Sigmoid colon (tissue), 7 donors: ENCODE results near the gene HOXB1. TPM values are rescaled to one million over a fixed set of nuclear protein-coding genes. Genes with fewer than 3 reads are reported as not detected.

Source experiments
- DNase-seq: peaks from one replicate; pipeline ENCODE4 v3.0.0-alpha.2; 2019
- H3K27ac ChIP-seq, 4 donors: fragments of 200-600 bp; sonication (generic); one replicate each; pipeline ENCODE4 v1.5.1; 2016 to 2019; ENCODE audit warnings: mild to moderate bottlenecking in 1 of 4
- H3K27me3 ChIP-seq, 3 donors: fragments of 200-600 bp; sonication (generic); one replicate each; pipeline ENCODE4 v1.5.1; 2019; ENCODE audit warnings: mild to moderate bottlenecking in 1 of 3
- H3K36me3 ChIP-seq, 4 donors: fragments of 200-600 bp; sonication (generic); one replicate each; pipeline ENCODE4 v1.5.1; 2016 to 2019
- H3K4me1 ChIP-seq, 4 donors: fragments of 200-600 bp; sonication (generic); one replicate each; pipeline ENCODE4 v1.5.1; 2017 to 2019
- H3K4me3 ChIP-seq, 4 donors: fragments of 200-600 bp; sonication (generic); one replicate each; pipeline ENCODE4 v1.5.1; 2017 to 2019; ENCODE audit warnings: mild to moderate bottlenecking in 2 of 4, moderate library complexity in 1 of 4
- H3K9me3 ChIP-seq, 4 donors: fragments of 200-600 bp in 3 of 4; sonication (generic) in 3 of 4; one replicate each; pipeline versions ENCODE4 v1.5.1 to v1.6.1; 2013 to 2019
- EP300 ChIP-seq, 4 donors: sonication (generic); formaldehyde crosslinking; IDR thresholded peaks; one replicate each; pipeline ENCODE4 v1.6.1; 2017; ENCODE audit warnings: antibody characterized with exemption in 4 of 4
- POLR2A ChIP-seq, 2 donors: fragments of 450-650 bp; IDR thresholded peaks; one replicate each; pipeline ENCODE4 v1.6.1; 2016; ENCODE audit warnings: antibody characterized with exemption in 2 of 2, mild to moderate bottlenecking in 2 of 2, moderate library complexity in 2 of 2
- POLR2AphosphoS5 ChIP-seq, 4 donors: sonication (generic); formaldehyde crosslinking; IDR thresholded peaks; one replicate each; pipeline ENCODE4 v1.6.1; 2017; ENCODE audit warnings: antibody characterized with exemption in 4 of 4
- WGBS, 2 donors: extraction: QIAGEN DNeasy Blood & Tissue Kit; methylation state at CpG; one replicate each; pipeline ENCODE4 v1.1.7; 2013; 5-methylcytosine and 5-hydroxymethylcytosine counted together
- intact Hi-C: fragments of 100-400 bp; cut with DNase I; formaldehyde crosslinking; loops from one replicate; pipeline ENCODE4 v1.15.1; 2023
- polyA plus RNA-seq, 3 donors: library from polyadenylated mRNA; stranded (reverse); fragments of 200-250 nt; gene quantifications; one replicate each; pipeline ENCODE4 v1.2.3, GENCODE V29; 2013
- total RNA-seq, 4 donors: library from RNA; depleted of rRNA; stranded (reverse); fragments of >200 nt; gene quantifications; one replicate each; pipeline ENCODE4 v1.1.0, GENCODE V29; 2016
- TF ChIP-seq, protein P1 (sequence below), 4 experiments: fragments of 450-650 bp in 3 of 4; fragments of 200-600 bp in 1 of 4; IDR thresholded peaks; one replicate each; pipeline ENCODE4 v1.5.1; 2016 to 2019; ENCODE audit warnings: antibody characterized with exemption in 4 of 4, mild to moderate bottlenecking in 3 of 4, moderate library complexity in 2 of 4
- donor health status: healthy with polysubstance abuse.
- donor health status: Bipolar disorder and iron deficiency.
- donor health status: healthy.

Gene HOXB1
- total and polyA plus RNA-seq, 7 donors = 0.27 to 0.92 (median 0.60) TPM; not detected in 4

DNA sequence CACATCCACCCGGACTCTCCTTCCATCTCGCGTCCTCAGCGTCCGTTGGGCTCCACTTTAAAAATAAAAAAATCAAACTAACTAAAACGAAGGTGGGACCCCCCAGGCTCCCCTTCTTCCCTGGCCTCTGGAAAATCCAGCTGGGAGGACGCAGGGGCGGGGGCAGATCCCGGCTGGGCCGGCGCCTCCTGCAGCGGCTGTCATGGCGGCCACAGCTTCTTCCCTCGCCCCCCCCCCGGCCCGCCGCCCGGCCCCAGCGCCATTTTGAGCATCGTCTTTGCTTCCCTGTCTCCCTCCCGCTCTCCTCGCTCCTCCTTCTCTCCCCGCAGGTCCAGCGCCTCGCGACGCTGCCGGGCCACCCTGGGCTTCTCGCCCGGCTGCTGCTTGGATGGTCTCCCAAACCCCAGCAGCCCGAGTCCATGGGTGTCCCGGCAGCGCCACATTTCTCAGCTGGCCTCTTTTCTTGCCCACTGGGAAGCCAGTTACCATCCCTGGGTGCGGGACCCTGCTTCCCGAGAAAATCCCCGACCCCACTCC lies 10.8 kb upstream of the HOXB1 start:
- H3K4me3 ChIP-seq = peak overlapping the region; percentile 72 to 87 (median 84)
- peaks cover 0 to 6% (median 2%) of the 10 kb centered on the region in 4 donors for H3K36me3 ChIP-seq
- no peaks in the 10 kb centered on the region for H3K27me3 ChIP-seq
- peak; percentile 51 to 74 for TF ChIP-seq POLR2A (IDR thresholded peaks at IDR 0.05)
- peak; percentile 71 to 91 (median 82) for TF ChIP-seq POLR2AphosphoS5 (IDR thresholded peaks at IDR 0.05)
- TF ChIP-seq, protein P1, sequence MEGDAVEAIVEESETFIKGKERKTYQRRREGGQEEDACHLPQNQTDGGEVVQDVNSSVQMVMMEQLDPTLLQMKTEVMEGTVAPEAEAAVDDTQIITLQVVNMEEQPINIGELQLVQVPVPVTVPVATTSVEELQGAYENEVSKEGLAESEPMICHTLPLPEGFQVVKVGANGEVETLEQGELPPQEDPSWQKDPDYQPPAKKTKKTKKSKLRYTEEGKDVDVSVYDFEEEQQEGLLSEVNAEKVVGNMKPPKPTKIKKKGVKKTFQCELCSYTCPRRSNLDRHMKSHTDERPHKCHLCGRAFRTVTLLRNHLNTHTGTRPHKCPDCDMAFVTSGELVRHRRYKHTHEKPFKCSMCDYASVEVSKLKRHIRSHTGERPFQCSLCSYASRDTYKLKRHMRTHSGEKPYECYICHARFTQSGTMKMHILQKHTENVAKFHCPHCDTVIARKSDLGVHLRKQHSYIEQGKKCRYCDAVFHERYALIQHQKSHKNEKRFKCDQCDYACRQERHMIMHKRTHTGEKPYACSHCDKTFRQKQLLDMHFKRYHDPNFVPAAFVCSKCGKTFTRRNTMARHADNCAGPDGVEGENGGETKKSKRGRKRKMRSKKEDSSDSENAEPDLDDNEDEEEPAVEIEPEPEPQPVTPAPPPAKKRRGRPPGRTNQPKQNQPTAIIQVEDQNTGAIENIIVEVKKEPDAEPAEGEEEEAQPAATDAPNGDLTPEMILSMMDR (IDR thresholded peaks at IDR 0.05) = no peak
- WGBS, 2 donors = 19 to 62% methylated on average over 35 to 36 of the region's 36 CpGs
- DNase-seq = peak; percentile 94
- peak overlapping the region; percentile 94 to 99 (median 96) for H3K27ac ChIP-seq
- intact Hi-C loops = loop anchor here (2.0 kb wide), 2 partner anchors 35 to 47 kb away; no protein-coding TSS in a partner anchor
- H3K9me3 ChIP-seq = no peaks in the 10 kb centered on the region
- peaks cover 0 to 38% (median 35%) of the 10 kb centered on the region in 4 donors for H3K4me1 ChIP-seq

- no peaks in the 10 kb centered on the region for H3K9me3 ChIP-seq
- intact Hi-C loops = loop anchor here (2.0 kb wide), 1 partner anchor 46 kb away; no protein-coding TSS in a partner anchor
- TF ChIP-seq POLR2AphosphoS5 (IDR thresholded peaks at IDR 0.05) (no peak), POLR2A (IDR thresholded peaks at IDR 0.05) (no peak), EP300 (IDR thresholded peaks at IDR 0.05) (no peak)
- TF ChIP-seq, protein P1 (IDR thresholded peaks at IDR 0.05) = no peak
- H3K4me1 ChIP-seq = peaks cover 0 to 32% (median 29%) of the 10 kb centered on the region in 4 donors
- no peak for DNase-seq
- H3K36me3 ChIP-seq = peaks cover 0 to 6% (median 2%) of the 10 kb centered on the region in 4 donors
- H3K4me3 ChIP-seq = peak overlapping the region; percentile 72 to 87 (median 84)
- 44 to 74% methylated on average over 12 of the region's 12 CpGs for WGBS, 2 donors
- no peaks in the 10 kb centered on the region for H3K27me3 ChIP-seq
- peak overlapping the region; percentile 94 to 99 (median 96) for H3K27ac ChIP-seq
These were observed 10.3 kb upstream of the HOXB1 start for GRCh38 chr17:48541036-48541576.

DNA sequence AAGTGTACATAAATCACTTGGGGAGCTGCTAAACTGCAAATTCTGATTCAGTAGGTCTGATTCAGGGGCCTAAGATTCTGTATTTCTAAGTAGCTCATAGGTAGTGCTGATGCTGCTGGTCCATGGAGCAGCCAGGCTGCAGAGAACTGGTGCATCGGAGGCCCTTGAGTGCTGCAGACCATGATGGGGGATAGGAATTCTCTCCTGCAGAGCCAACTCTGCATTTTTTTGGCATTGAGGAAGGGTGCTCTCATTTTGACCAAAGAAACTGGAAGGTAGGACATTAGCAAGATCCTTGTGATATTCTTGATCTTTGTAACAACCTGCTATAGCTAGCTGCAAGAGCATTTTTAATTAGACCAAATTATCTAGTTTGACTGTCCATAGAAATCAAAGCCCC lies 9.4 kb upstream of the HOXB1 start:
- Histone ChIP-seq H3K36me3 (peaks cover 0 to 6% (median 2%) of the 10 kb centered on the region in 4 donors), H3K4me1 (peaks cover 0 to 23% (median 20%) of the 10 kb centered on the region in 4 donors), H3K27me3 (no peaks in the 10 kb centered on the region), H3K27ac (peak overlapping the region; percentile 94 to 99 (median 96)), H3K4me3 (no peak overlapping the region), H3K9me3 (no peaks in the 10 kb centered on the region)
- TF ChIP-seq, protein P1 (IDR thresholded peaks at IDR 0.05) = no peak
- TF ChIP-seq POLR2A (IDR thresholded peaks at IDR 0.05) = no peak
- TF ChIP-seq POLR2AphosphoS5 (IDR thresholded peaks at IDR 0.05) = no peak
- no peak for TF ChIP-seq EP300 (IDR thresholded peaks at IDR 0.05)
- 89 to 97% methylated on average over 1 of the region's 1 CpG for WGBS, 2 donors
- no peak for DNase-seq
- intact Hi-C loops = loop anchor here (2.0 kb wide), 1 partner anchor 45 kb away; no protein-coding TSS in a partner anchor

- Histone ChIP-seq H3K9me3 (no peaks in the 10 kb centered on the region), H3K27ac (peak overlapping the region; percentile 11 to 99 (median 96)), H3K4me3 (no peak overlapping the region), H3K36me3 (peaks cover 0 to 6% (median 2%) of the 10 kb centered on the region in 4 donors), H3K27me3 (no peaks in the 10 kb centered on the region), H3K4me1 (peaks cover 0 to 16% (median 14%) of the 10 kb centered on the region in 4 donors)
- DNase-seq = no peak
- 88% methylated on average over 4 of the region's 4 CpGs for WGBS, 2 donors
- TF ChIP-seq POLR2A (IDR thresholded peaks at IDR 0.05) = no peak
- TF ChIP-seq POLR2AphosphoS5 (IDR thresholded peaks at IDR 0.05) = no peak
- TF ChIP-seq, protein P1 (IDR thresholded peaks at IDR 0.05) = no peak
- no peak for TF ChIP-seq EP300 (IDR thresholded peaks at IDR 0.05)
- intact Hi-C loops = no loop called here
These were observed 8.4 kb upstream of the HOXB1 start for GRCh38 chr17:48539177-48539576.
